ENCODE data around the gene CPM.

Gene CPM

GRCh38 chr12:68873316-68873715, 59.7 kb downstream of the CPM start:
- DNase-seq = no peak

GRCh38 chr12:68871921-68872320, 61.0 kb downstream of the CPM start:
- DNase-seq = peak; percentile 36

GRCh38 chr12:68871396-68871795, 61.6 kb downstream of the CPM start:
- DNase-seq = no peak

- DNase-seq = no peak
These were observed 62.5 kb downstream of the CPM start for GRCh38 chr12:68870443-68870842.

GRCh38 chr12:68870011-68870410, 63.0 kb downstream of the CPM start:
- no peak for DNase-seq

- DNase-seq = no peak
These were observed 64.8 kb downstream of the CPM start for GRCh38 chr12:68868043-68868790.

GRCh38 chr12:68867606-68868005, 65.4 kb downstream of the CPM start:
- no peak for DNase-seq

GRCh38 chr12:68866950-68867349, 66.0 kb downstream of the CPM start:
- no peak for DNase-seq

- no peak for DNase-seq
These were observed 67.4 kb downstream of the CPM start for GRCh38 chr12:68865399-68866164.

- DNase-seq = no peak
These were observed 68.4 kb downstream of the CPM start for GRCh38 chr12:68864604-68865003.

- DNase-seq = peak; percentile 62
These were observed 69.0 kb downstream of the CPM start for GRCh38 chr12:68863886-68864454.

- DNase-seq = no peak
These were observed 69.7 kb downstream of the CPM start for GRCh38 chr12:68863109-68863770.

GRCh38 chr12:68861890-68862289, 71.1 kb downstream of the CPM start:
- no peak for DNase-seq

- DNase-seq = no peak
These were observed 76.5 kb downstream of the CPM start for GRCh38 chr12:68856510-68856909.

- DNase-seq = no peak
These were observed 77.2 kb downstream of the CPM start for GRCh38 chr12:68855771-68856170.

GRCh38 chr12:68855111-68855510, 77.9 kb downstream of the CPM start:
- no peak for DNase-seq

GRCh38 chr12:68854554-68854953, 78.4 kb downstream of the CPM start:
- no peak for DNase-seq

GRCh38 chr12:68854078-68854468, 78.9 kb downstream of the CPM start:
- no peak for DNase-seq

GRCh38 chr12:68853396-68854077, 79.4 kb downstream of the CPM start:
- peak; percentile 12 for DNase-seq

- no peak for DNase-seq
These were observed 81.2 kb downstream of the CPM start for GRCh38 chr12:68851592-68852306.

GRCh38 chr12:68850390-68850789, 82.6 kb downstream of the CPM start:
- DNase-seq = no peak

- no peak for DNase-seq
These were observed 86.2 kb downstream of the CPM start for GRCh38 chr12:68846811-68847210.
